Cerebellar cortex (tissue), 1 donor: ENCODE measurements around the gene ZNF366.

Experiments used
- DNase-seq: peaks from one replicate; pipeline ENCODE4 v3.0.0-alpha.2; 2015; ENCODE audit warnings: low spot score

ZNF366 gene

GRCh38 chr5:72507231-72507906, at the start of gene ZNF366:
TSS of gene ZNF366 (minus strand) at chr5:72507410. CDS start at chr5:72461496, 45,914 bp downstream.
- DNase-seq: no peak

GRCh38 chr5:72556351-72557166, 49.3 kb upstream of the ZNF366 start:
- DNase-seq: peak; percentile 72

- DNase-seq: no peak
Measured at GRCh38 chr5:72555871-72556270, 48.7 kb upstream of the ZNF366 start.

- DNase-seq: no peak
Measured at GRCh38 chr5:72554897-72555296, 47.7 kb upstream of the ZNF366 start.

- DNase-seq: no peak
Measured at GRCh38 chr5:72552041-72552557, 44.9 kb upstream of the ZNF366 start.

GRCh38 chr5:72550595-72550994, 43.4 kb upstream of the ZNF366 start:
- no peak for DNase-seq

- no peak for DNase-seq
Measured at GRCh38 chr5:72543811-72544210, 36.6 kb upstream of the ZNF366 start.

GRCh38 chr5:72543365-72543764, 36.2 kb upstream of the ZNF366 start:
- no peak for DNase-seq

- no peak for DNase-seq
Measured at GRCh38 chr5:72542695-72543094, 35.5 kb upstream of the ZNF366 start.

GRCh38 chr5:72541501-72542225, 34.5 kb upstream of the ZNF366 start:
- peak; percentile 45 for DNase-seq

- no peak for DNase-seq
Measured at GRCh38 chr5:72540759-72541438, 33.7 kb upstream of the ZNF366 start.

- DNase-seq: no peak
Measured at GRCh38 chr5:72539726-72540125, 32.5 kb upstream of the ZNF366 start.

GRCh38 chr5:72539038-72539437, 31.8 kb upstream of the ZNF366 start:
- no peak for DNase-seq

- no peak for DNase-seq
Measured at GRCh38 chr5:72537166-72537565, 30.0 kb upstream of the ZNF366 start.

GRCh38 chr5:72531496-72532190, 24.4 kb upstream of the ZNF366 start:
- no peak for DNase-seq

GRCh38 chr5:72530196-72530595, 23.0 kb upstream of the ZNF366 start:
- DNase-seq: no peak

GRCh38 chr5:72529383-72529782, 22.2 kb upstream of the ZNF366 start:
- no peak for DNase-seq

GRCh38 chr5:72525816-72526215, 18.6 kb upstream of the ZNF366 start:
- DNase-seq: no peak

GRCh38 chr5:72523960-72524582, 16.9 kb upstream of the ZNF366 start:
- peak; percentile 36 for DNase-seq

- DNase-seq: no peak
Measured at GRCh38 chr5:72522607-72523006, 15.4 kb upstream of the ZNF366 start.

- no peak for DNase-seq
Measured at GRCh38 chr5:72519111-72519510, 11.9 kb upstream of the ZNF366 start.
